ENCODE measurements around the gene ADAP2. TPM values are rescaled to one million over a fixed set of nuclear protein-coding genes. Genes with fewer than 3 reads are reported as not detected.

The ADAP2 gene
- total and polyA plus RNA-seq, 2 experiments from 2014 or later = 0.94 TPM

DNA sequence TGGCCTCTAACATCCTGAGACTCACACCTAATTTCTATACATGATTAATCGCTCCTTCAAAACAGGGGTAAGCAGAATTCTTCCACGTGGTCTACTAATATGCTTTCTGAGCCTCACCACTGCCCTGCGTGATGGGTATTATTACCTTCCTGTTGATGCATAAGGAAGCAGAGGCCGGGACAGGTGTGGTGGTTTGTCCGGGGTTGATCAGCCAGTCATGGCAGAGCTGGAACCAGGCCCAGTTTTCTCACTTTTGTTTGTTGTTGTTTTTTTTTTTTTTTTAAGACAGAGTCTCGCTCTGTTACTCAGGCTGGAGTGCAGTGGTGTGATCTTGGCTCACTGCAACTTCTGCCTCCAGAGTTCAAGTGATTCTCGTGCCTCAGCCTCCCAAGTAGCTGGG, 80.3 kb downstream of the ADAP2 start:
- H3K27ac ChIP-seq (ENCODE audit: low read depth) = no peak overlapping the region
- ATAC-seq = no peak
- H3K4me3 ChIP-seq = no peak overlapping the region
- Mint-ChIP-seq H3K27ac (no peak overlapping the region), H3K4me1 (no peaks in the 10 kb centered on the region; the same call in 2 of the 3 replicates), H3K27me3 (ENCODE audit: insufficient read depth, low read depth, poor library complexity) (peaks cover 7% of the 10 kb centered on the region), H3K4me3 (no peak overlapping the region), H3K9me3 (no peaks in the 10 kb centered on the region; the same call in 2 of the 3 replicates), H3K36me3 (ENCODE audit: low read depth) (peaks cover 11% of the 10 kb centered on the region; the same call in 2 of the 3 replicates)
- no peaks in the 10 kb centered on the region for H3K4me1 ChIP-seq (ENCODE audit: insufficient read depth)
- no peaks in the 10 kb centered on the region for H3K9me2 ChIP-seq (ENCODE audit: insufficient read depth)
- H3F3A ChIP-seq (replicated peaks; ENCODE audit: low read depth) = no peaks in the 10 kb centered on the region
- peaks cover 5% of the 10 kb centered on the region; the same call in 1 of the 2 replicates for H3K27me3 ChIP-seq (ENCODE audit: insufficient read depth)
- H3K36me3 ChIP-seq (ENCODE audit: insufficient read depth) = no peaks in the 10 kb centered on the region
- no peak overlapping the region for H2AFZ ChIP-seq
- no peaks in the 10 kb centered on the region for H4K20me1 ChIP-seq (replicated peaks; ENCODE audit: insufficient read depth)
- no peaks in the 10 kb centered on the region for H3K79me2 ChIP-seq (replicated peaks; ENCODE audit: insufficient read depth)
- H3K4me2 ChIP-seq = no peak overlapping the region
- no peak for TF ChIP-seq STAT1 (IDR thresholded peaks at IDR 0.05; ENCODE audit: unreplicated experiment)
- no peak for DNase-seq (ENCODE audit: low spot score)

DNA sequence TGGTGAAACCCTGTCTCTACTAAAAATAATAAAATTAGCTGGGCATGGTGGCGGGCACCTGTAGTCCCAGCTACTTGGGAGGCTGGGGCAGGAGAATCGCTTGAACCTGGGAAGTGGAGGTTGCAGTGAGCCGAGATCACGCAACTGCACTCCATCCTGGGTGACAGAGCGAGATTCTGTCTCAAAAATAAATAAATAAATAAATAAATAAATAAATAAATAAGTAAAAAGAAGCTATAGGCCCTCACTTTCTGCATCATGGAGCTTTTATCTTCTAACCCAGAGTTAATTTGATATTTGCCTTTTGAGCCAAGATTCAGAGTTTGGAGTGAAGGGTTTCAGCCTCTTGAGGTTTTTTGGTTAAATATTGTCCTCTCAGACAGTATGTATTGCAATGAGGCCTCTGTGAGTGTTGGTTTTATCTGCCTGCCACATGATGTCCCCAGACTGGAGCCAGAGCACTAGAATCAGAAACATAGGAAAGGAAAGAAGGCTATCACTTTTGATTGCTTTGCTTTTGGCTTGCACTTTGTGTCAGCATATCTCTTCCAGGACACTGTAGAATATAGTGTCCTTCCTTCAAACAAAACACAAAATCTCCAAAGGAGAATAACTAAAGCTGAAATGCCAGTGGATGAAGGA, 81.6 kb downstream of the ADAP2 start:
- no peak for ATAC-seq

More for the DNA sequence above, 81.6 kb downstream of the ADAP2 start:
- TF ChIP-seq, protein P1, sequence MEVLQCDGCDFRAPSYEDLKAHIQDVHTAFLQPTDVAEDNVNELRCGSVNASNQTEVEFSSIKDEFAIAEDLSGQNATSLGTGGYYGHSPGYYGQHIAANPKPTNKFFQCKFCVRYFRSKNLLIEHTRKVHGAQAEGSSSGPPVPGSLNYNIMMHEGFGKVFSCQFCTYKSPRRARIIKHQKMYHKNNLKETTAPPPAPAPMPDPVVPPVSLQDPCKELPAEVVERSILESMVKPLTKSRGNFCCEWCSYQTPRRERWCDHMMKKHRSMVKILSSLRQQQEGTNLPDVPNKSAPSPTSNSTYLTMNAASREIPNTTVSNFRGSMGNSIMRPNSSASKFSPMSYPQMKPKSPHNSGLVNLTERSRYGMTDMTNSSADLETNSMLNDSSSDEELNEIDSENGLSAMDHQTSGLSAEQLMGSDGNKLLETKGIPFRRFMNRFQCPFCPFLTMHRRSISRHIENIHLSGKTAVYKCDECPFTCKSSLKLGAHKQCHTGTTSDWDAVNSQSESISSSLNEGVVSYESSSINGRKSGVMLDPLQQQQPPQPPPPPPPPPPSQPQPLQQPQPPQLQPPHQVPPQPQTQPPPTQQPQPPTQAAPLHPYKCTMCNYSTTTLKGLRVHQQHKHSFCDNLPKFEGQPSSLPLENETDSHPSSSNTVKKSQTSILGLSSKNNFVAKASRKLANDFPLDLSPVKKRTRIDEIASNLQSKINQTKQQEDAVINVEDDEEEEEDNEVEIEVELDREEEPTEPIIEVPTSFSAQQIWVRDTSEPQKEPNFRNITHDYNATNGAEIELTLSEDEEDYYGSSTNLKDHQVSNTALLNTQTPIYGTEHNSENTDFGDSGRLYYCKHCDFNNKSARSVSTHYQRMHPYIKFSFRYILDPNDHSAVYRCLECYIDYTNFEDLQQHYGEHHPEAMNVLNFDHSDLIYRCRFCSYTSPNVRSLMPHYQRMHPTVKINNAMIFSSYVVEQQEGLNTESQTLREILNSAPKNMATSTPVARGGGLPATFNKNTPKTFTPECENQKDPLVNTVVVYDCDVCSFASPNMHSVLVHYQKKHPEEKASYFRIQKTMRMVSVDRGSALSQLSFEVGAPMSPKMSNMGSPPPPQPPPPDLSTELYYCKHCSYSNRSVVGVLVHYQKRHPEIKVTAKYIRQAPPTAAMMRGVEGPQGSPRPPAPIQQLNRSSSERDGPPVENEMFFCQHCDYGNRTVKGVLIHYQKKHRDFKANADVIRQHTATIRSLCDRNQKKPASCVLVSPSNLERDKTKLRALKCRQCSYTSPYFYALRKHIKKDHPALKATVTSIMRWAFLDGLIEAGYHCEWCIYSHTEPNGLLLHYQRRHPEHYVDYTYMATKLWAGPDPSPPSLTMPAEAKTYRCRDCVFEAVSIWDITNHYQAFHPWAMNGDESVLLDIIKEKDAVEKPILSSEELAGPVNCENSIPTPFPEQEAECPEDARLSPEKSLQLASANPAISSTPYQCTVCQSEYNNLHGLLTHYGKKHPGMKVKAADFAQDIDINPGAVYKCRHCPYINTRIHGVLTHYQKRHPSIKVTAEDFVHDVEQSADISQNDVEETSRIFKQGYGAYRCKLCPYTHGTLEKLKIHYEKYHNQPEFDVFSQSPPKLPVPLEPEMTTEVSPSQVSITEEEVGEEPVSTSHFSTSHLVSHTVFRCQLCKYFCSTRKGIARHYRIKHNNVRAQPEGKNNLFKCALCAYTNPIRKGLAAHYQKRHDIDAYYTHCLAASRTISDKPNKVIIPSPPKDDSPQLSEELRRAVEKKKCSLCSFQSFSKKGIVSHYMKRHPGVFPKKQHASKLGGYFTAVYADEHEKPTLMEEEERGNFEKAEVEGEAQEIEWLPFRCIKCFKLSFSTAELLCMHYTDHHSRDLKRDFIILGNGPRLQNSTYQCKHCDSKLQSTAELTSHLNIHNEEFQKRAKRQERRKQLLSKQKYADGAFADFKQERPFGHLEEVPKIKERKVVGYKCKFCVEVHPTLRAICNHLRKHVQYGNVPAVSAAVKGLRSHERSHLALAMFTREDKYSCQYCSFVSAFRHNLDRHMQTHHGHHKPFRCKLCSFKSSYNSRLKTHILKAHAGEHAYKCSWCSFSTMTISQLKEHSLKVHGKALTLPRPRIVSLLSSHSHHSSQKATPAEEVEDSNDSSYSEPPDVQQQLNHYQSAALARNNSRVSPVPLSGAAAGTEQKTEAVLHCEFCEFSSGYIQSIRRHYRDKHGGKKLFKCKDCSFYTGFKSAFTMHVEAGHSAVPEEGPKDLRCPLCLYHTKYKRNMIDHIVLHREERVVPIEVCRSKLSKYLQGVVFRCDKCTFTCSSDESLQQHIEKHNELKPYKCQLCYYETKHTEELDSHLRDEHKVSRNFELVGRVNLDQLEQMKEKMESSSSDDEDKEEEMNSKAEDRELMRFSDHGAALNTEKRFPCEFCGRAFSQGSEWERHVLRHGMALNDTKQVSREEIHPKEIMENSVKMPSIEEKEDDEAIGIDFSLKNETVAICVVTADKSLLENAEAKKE (CRISPR knock-in tag; IDR thresholded peaks at IDR 0.05) = no peak
- no peak for TF ChIP-seq NANOG (IDR thresholded peaks at IDR 0.05; ENCODE audit: borderline replicate concordance)
- TF ChIP-seq, protein P2, sequence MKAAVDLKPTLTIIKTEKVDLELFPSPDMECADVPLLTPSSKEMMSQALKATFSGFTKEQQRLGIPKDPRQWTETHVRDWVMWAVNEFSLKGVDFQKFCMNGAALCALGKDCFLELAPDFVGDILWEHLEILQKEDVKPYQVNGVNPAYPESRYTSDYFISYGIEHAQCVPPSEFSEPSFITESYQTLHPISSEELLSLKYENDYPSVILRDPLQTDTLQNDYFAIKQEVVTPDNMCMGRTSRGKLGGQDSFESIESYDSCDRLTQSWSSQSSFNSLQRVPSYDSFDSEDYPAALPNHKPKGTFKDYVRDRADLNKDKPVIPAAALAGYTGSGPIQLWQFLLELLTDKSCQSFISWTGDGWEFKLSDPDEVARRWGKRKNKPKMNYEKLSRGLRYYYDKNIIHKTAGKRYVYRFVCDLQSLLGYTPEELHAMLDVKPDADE (IDR thresholded peaks at IDR 0.05) = no peak
- Mint-ChIP-seq H3K27ac (no peak overlapping the region), H3K36me3 (ENCODE audit: low read depth) (peaks cover 6% of the 10 kb centered on the region; the same call in 2 of the 3 replicates), H3K9me3 (no peaks in the 10 kb centered on the region; the same call in 2 of the 3 replicates), H3K27me3 (ENCODE audit: insufficient read depth, low read depth, poor library complexity) (peaks cover 17% of the 10 kb centered on the region), H3K4me3 (no peak overlapping the region), H3K4me1 (peaks cover 8% of the 10 kb centered on the region)
- H3K27me3 ChIP-seq (ENCODE audit: insufficient read depth) = peaks cover 17% of the 10 kb centered on the region
- H3K36me3 ChIP-seq (ENCODE audit: insufficient read depth) = no peaks in the 10 kb centered on the region
- H3K27ac ChIP-seq (ENCODE audit: low read depth) = no peak overlapping the region
- no peak overlapping the region for H2AFZ ChIP-seq
- no peak overlapping the region for H3K4me3 ChIP-seq
- peaks cover 6% of the 10 kb centered on the region for H3K4me1 ChIP-seq (ENCODE audit: insufficient read depth)
- H4K20me1 ChIP-seq (replicated peaks; ENCODE audit: insufficient read depth) = no peaks in the 10 kb centered on the region
- no peak overlapping the region for H3K4me2 ChIP-seq
- H3F3A ChIP-seq (replicated peaks; ENCODE audit: low read depth) = 0 out of 2 replicates have a peak, but pooled peaks cover 2% of the 10 kb centered on the region
- H3K79me2 ChIP-seq (replicated peaks; ENCODE audit: insufficient read depth) = no peaks in the 10 kb centered on the region
- no peaks in the 10 kb centered on the region for H3K9me2 ChIP-seq (ENCODE audit: insufficient read depth)
- no peak for DNase-seq (ENCODE audit: low spot score)

All from GM23338 (cell line).